Upper lobe of right lung (tissue), 1 donor: ENCODE measurements around the gene SNRPB. TPM values are rescaled to one million over a fixed set of nuclear protein-coding genes. Genes with fewer than 3 reads are reported as not detected.

Experiments used
- ATAC-seq: fragments of 200-7000 bp; cut with Tn5 transposase; one replicate; pipeline ENCODE4 v1.9.1; 2020; ENCODE audit warnings: mild to moderate bottlenecking, moderate library complexity
- DNase-seq: peaks from one replicate; pipeline ENCODE4 v3.0.0-alpha.2; 2020
- H3K27ac ChIP-seq: fragments of 200-600 bp; one replicate; pipeline ENCODE4 v1.8.0; 2022
- H3K27me3 ChIP-seq: fragments of 200-600 bp; one replicate; pipeline ENCODE4 v1.8.0; 2022; ENCODE audit warnings: mild to moderate bottlenecking
- H3K36me3 ChIP-seq: fragments of 200-600 bp; one replicate; pipeline ENCODE4 v1.8.0; 2022
- H3K4me1 ChIP-seq: fragments of 200-600 bp; one replicate; pipeline ENCODE4 v1.8.0; 2022
- H3K4me3 ChIP-seq: fragments of 200-600 bp; one replicate; pipeline ENCODE4 v1.8.0; 2022; ENCODE audit warnings: mild to moderate bottlenecking
- H3K9me3 ChIP-seq: fragments of 200-600 bp; one replicate; pipeline ENCODE4 v1.8.0; 2022
- CTCF ChIP-seq: fragments of 200-600 bp; IDR thresholded peaks from one replicate; pipeline ENCODE4 v1.8.0; 2022; ENCODE audit warnings: antibody characterized with exemption
- intact Hi-C: fragments of 100-400 bp; cut with DNase I; formaldehyde crosslinking; loops from one replicate; pipeline ENCODE4 v1.11.0; 2022
- total RNA-seq: library from RNA; stranded (reverse); fragmentation: NEBNext Ultra II Directional; extraction: Animal tissue kit (Norgen Biotek cat#: 25700); gene quantifications from one replicate; pipeline ENCODE4 v1.2.1, GENCODE V29; 2021
- donor health status: DM: no; HTN: yes; CAD: no; lungs with severe emphysema.

Gene SNRPB
- total RNA-seq, 1 donor from 2014 or later: 83.7 TPM

- TF ChIP-seq CTCF: no peak
- Histone ChIP-seq H3K9me3 (no peaks in the 10 kb centered on the region), H3K36me3 (no peaks in the 10 kb centered on the region), H3K27ac (no peak overlapping the region), H3K4me3 (no peak overlapping the region), H3K4me1 (no peaks in the 10 kb centered on the region), H3K27me3 (peaks cover 8% of the 10 kb centered on the region)
- intact Hi-C loops: no loop called here
- DNase-seq (no peak), ATAC-seq (no peak)
Observed at GRCh38 chr20:2430538-2430937, 40.1 kb downstream of the SNRPB start.

- Histone ChIP-seq H3K27me3 (peaks cover 8% of the 10 kb centered on the region), H3K9me3 (no peaks in the 10 kb centered on the region), H3K4me3 (no peak overlapping the region), H3K36me3 (no peaks in the 10 kb centered on the region), H3K4me1 (no peaks in the 10 kb centered on the region), H3K27ac (no peak overlapping the region)
- ATAC-seq (no peak), DNase-seq (no peak)
- intact Hi-C loops: no loop called here
- no peak for TF ChIP-seq CTCF
Observed at GRCh38 chr20:2429051-2429450, 41.5 kb downstream of the SNRPB start.

- Histone ChIP-seq H3K4me3 (no peak overlapping the region), H3K9me3 (no peaks in the 10 kb centered on the region), H3K27ac (no peak overlapping the region), H3K27me3 (no peaks in the 10 kb centered on the region), H3K4me1 (no peaks in the 10 kb centered on the region), H3K36me3 (no peaks in the 10 kb centered on the region)
- ATAC-seq: no peak
- no peak for DNase-seq
- no peak for TF ChIP-seq CTCF
- intact Hi-C loops: no loop called here
Observed at GRCh38 chr20:2421247-2421646, 49.3 kb downstream of the SNRPB start.

- no peak for TF ChIP-seq CTCF
- H3K4me3 ChIP-seq: no peak overlapping the region
- no peaks in the 10 kb centered on the region for H3K27me3 ChIP-seq
- intact Hi-C loops: no loop called here
- DNase-seq (no peak), ATAC-seq (no peak)
- no peak overlapping the region for H3K27ac ChIP-seq
- no peaks in the 10 kb centered on the region for H3K4me1 ChIP-seq
- H3K36me3 ChIP-seq: no peaks in the 10 kb centered on the region
- H3K9me3 ChIP-seq: no peaks in the 10 kb centered on the region
Observed at GRCh38 chr20:2420510-2420909, 50.1 kb downstream of the SNRPB start.

- no peaks in the 10 kb centered on the region for H3K27me3 ChIP-seq
- intact Hi-C loops: no loop called here
- H3K9me3 ChIP-seq: no peaks in the 10 kb centered on the region
- TF ChIP-seq CTCF: no peak
- no peak overlapping the region for H3K4me3 ChIP-seq
- no peak overlapping the region for H3K27ac ChIP-seq
- no peaks in the 10 kb centered on the region for H3K4me1 ChIP-seq
- ATAC-seq (no peak), DNase-seq (no peak)
- no peaks in the 10 kb centered on the region for H3K36me3 ChIP-seq
Observed at GRCh38 chr20:2418388-2418787, 52.2 kb downstream of the SNRPB start.

- DNase-seq (no peak), ATAC-seq (peak; percentile 36)
- H3K4me3 ChIP-seq: no peak overlapping the region
Observed at GRCh38 chr20:2417213-2417541, 53.4 kb downstream of the SNRPB start.

More at GRCh38 chr20:2417213-2417541, 53.4 kb downstream of the SNRPB start:
- Histone ChIP-seq H3K9me3 (no peaks in the 10 kb centered on the region), H3K27ac (no peak overlapping the region), H3K27me3 (no peaks in the 10 kb centered on the region), H3K36me3 (no peaks in the 10 kb centered on the region), H3K4me1 (no peaks in the 10 kb centered on the region)
- no peak for TF ChIP-seq CTCF
- intact Hi-C loops: no loop called here
